GM18858 (cell line): ENCODE measurements around the gene CST4.
"Not testable (repeated sequence)": the region's sequence is repeated elsewhere in the genome, so short reads cannot be mapped to it uniquely, and the experiment has no call there.

Experiments
- ATAC-seq: cut with Tn5 transposase; IDR thresholded peaks from one replicate; pipeline ENCODE4 v1.9.1; 2021; ENCODE audit not compliant: unreplicated experiment

The CST4 gene

DNA sequence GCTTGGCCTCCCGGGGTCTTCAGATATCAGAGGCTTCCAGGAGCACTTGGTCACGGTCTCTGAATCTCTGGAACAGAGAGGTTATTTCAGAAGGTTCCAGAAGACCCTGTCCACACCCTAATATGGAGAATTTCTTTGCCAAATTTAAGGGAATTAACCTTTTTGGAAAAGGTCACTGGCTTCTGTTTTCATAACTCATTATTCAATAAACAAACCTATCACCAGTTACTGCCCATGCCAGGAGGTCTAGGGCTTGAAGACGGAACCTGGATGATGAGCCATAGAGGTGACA, 507 bp upstream of the CST4 start:
- no peak for ATAC-seq

DNA sequence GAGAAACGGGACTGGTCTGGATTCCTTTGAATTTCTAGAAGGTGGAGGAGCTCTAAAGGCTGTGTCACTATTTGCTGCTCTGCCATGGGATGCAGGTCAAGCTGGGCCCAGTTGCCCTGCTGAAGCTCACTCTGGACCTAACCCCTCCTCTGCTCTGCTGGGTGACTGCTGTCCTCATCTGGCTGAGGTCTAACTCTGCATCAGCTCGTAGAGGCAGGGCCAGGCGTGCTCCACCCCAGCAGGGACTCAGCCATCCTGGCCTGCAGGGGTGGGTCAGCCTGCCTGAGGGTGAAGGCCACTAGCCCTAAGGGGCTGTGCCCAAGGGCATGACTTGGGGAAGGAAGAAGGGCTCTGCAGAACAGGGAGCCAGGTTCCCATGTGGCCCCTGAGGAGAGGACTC, 852 bp downstream of the CST4 start:
- ATAC-seq: no peak

DNA sequence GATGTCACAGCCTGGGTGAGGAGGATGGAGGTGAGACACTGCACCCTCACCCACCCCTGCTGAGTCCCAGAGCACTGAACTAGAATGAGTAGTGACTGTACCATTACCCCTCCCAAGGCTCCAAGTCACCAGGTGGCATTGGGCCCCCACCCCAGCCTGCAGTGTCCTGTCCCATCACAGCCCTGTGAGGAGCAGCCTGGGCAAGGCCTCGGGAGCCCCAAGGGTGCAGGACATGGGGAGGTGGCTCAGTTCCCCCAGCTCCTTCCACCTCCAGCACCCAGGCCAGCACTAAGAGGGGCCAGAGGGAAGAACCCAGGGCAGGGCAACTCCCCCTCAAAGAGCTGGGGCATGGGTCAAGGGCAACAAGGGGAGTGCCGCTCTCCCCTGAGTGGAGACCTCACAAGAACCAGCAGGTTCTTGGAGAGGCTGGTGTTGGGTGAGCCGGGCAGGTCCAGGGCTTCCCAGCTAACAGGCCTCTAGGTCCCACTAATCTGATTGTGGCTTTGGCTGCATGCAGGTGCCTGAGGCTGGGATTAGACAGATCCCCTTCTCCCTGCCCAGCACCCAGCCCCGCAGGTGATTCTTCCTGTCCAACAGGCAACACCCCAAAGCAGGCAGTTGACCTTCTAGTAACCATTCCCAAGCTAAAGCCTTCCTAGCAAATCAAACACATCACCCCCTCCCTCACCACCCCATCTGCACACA, 2.6 kb downstream of the CST4 start:
- ATAC-seq: no peak

DNA sequence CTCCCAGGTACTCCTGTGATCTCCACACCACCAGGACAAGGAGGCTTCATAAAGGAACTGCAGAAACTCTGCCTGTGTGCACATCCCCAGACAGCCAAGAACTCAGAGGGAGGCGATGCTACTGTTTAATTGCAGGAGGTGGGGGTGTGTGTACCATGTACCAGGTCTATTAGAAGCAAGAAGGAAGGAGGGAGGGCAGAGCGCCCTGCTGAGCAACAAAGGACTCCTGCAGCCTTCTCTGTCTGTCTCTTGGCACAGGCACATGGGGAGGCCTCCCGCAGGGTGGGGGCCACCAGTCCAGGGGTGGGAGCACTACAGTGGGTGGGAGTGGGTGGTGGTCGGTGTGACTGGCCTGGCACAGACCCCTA, 3.3 kb downstream of the CST4 start:
- ATAC-seq: not testable (repeated sequence)

DNA sequence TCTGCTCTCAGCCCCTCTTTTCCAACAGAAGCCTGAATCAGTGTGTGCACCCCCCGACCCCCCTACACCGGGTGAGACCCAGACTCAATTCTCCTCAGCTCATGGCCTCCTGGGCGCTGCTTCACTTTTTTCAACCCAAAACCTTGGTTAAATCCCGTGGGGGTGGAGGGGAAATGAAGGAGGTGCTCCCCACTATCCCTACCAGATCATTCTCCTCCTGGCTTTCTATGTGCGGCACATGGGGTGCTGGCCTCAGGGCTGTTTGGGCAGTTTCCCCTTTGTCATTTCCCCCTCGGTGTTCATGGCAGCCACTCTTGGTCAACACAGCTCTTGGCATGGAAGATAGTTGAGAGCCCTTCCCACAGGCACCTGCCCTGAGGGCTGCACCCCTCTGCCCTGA, 4.6 kb downstream of the CST4 start:
- ATAC-seq: no peak

DNA sequence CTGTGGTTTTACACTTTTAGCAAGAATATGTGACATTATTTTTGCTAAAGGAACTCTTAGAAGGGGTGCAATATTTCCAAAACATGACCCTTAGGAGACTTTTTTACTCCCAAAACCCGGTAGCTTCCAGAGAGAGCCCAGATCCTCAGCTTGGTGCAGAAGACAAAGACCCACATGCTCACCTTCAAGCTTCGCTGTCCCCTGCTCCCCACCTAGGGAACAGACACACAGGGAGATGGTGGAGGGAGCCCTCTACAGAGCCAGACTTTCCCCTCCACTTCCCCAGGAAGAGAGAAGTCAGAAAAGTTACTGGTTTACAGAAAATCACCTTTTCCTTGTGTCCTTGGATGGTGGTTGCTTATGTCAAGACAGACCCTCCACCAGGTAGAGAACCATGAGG, 5.0 kb downstream of the CST4 start:
- ATAC-seq: no peak

DNA sequence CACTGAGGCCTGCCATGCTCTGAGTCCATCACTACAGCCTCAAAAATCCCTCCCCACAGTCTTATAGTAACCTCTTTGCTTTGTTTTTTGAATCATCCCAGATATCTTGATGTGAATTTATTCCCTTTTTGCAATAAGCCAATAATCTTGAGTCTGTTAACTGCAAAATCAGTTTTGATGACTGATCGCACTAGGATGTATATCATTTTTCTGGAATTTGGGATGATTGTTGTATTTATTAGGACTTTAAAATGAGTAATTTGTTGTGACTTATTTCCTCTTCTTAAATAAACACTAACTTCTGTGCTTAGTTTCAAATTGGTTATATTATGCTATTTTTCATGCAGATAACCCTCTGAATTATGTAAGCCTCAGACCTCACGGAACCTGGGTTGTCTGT, 5.6 kb downstream of the CST4 start:
- no peak for ATAC-seq

GRCh38 chr20:23680146-23680545, 8.7 kb downstream of the CST4 start:
- no peak for ATAC-seq

DNA sequence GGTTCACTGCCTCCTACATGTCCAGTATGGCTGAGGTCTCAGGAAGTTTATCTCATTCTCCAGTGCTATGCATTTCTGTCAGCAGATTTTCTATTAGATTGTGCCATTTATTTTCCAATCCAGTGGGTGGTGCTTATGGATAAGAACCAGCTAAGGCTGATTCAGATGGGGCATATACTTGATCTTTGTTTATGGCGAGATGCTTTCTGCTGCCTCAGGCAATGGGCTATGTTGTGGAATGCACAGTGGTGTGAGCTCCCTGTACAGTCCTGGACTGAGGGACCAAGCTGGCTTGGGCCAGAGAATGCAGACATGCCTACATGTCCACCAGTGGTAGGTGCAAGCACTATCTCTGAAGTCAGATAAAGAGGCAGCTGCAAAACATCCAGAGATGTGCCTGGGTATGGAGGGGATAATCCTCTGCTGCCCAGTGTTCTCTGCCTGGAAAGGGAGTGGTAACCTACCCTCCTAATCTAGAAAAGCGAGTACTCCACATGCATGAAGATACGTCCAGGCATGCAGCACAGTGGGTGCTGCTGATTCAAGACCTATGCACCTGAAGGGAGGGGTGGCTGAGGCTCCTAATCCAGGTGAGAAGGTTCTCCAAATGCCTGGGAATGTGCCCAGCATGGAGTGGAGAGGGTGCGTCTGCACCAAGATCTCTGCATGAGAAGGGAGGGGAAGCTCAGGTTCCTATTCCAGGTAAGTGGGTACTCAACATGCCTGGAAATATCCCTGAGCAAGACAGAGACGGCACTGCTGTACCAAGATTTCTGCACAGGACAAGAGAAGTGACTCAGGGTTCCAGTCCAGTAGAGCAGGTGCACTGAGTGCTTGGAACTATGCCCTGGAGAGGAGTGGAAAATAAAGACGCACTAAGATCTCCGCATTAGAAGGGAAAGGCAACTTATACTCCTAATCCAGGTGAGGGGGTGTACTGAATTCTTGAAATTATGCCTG, 9.4 kb downstream of the CST4 start:
- ATAC-seq: no peak

DNA sequence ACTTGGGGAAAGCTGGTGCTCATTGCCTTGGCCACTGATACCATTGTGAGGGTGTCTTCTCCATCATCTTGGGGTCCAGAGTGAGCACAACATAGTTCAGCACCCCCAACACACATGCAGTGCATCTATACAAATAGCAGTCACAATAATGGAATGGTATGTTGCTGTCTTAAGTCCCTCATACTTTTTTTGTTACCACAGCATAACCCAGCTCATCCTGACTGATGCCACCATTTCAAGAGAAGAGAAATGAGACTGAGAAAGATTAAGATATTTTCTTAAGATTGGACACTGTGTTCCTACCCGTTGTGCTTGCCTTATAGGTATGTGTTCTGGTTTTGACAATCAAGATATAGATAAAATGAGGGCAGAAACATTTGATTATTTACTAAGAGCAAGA, 15.6 kb downstream of the CST4 start:
- ATAC-seq: no peak

DNA sequence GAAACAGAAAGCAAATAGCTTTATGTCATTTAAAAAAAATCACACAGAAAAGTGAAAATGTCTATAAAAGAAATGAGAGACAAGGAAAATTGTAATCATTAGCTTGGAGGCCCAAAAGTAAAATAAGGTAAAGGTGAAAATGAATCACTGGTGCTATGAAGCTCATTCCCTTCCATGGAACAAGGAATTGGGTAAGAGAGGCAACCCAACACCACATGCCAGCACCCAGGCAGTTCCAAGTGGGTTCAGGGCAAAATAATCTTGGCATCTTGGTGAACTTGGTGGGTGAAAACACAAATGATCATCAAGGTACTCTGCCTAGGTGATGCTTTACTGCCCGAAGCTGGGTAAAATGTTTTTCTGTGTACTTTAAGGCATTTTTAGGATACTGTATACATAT, 16.7 kb downstream of the CST4 start:
- ATAC-seq: no peak

GRCh38 chr20:23671479-23671878, 17.4 kb downstream of the CST4 start:
- no peak for ATAC-seq

GRCh38 chr20:23670361-23670760, 18.5 kb downstream of the CST4 start:
- ATAC-seq: no peak

- ATAC-seq: no peak
These were observed 19.0 kb downstream of the CST4 start for GRCh38 chr20:23669866-23670265.

GRCh38 chr20:23669327-23669726, 19.5 kb downstream of the CST4 start:
- ATAC-seq: no peak

- ATAC-seq: no peak
These were observed 20.3 kb downstream of the CST4 start for GRCh38 chr20:23668477-23668951.

DNA sequence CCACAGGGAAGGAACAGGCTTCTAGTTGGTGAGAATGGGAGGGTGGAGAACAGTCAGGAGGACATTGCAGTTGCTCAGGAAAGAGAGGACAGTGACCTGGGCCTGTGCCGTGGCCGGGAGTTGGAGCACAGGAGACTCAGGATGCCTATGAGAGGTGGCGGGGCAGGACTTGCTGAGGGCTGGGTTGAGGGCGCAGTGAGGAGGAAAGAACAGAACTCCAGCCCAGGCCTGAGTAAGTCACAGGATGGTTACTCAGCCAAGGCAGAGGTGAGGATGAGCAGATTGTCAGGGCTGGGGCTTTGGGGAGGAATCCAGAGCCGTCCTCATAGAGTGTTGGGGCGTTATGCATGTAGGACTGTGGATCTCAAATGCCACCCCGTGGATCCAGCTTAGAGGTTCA, 21.2 kb downstream of the CST4 start:
- no peak for ATAC-seq

- no peak for ATAC-seq
These were observed 22.1 kb downstream of the CST4 start for GRCh38 chr20:23666698-23667097.

DNA sequence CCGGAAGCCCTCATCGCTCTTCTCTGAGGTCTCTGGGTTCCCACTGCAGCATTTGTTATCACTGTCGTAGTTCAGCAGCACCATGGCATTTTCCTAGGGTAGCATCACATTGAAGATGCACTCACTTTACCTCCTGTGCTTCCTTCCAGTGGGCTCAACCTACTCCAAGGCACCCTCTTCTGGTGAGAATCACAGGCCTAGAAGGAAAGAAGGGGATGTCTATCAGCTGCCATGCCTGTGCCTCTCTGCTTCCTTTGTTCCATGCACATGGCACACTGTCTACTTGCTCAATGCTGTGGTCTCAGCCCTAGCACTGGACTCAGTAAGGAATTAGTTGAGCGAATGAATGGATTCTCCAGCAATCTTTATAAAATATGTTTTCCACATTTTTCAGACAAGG, 22.6 kb downstream of the CST4 start:
- ATAC-seq: no peak

DNA sequence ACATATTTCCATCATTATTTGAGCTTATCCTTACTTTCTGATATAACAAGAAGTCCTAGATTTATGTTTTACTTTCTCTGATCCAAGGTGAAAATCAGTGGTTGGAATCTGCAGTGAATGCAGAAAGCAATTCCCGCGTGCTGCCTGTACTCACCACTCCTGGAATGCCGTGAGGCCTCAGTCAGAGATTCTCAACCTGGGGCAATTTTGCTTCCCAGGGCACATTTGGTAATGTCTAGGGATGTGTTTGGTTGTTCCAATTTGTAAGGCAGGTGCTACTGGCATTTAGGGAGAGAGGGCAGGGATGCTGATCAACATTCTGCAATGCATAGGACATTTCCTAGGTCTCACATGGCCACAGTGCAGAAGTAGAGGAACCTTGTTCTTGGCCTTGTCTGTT, 23.9 kb downstream of the CST4 start:
- ATAC-seq: no peak

DNA sequence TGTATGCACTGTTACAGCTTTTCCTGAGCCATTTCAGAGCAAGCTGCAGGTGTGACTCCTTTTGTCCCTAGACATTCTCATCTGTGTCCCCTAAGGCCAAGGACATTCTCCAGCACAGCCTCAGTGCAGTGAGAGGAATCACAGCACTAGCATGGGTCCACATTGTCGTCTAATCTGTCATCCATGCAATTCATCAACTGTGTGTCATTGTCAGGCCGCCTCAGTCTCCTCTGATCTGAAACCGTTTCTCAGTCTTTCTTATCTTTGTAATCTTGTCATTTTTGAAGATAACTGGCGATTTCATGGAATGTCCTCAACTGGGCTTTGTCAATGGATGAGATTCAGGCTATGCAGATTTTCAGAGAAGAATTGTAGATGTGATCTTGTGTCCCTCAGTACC, 24.8 kb downstream of the CST4 start:
- ATAC-seq: not testable (repeated sequence)

GRCh38 chr20:23663180-23663579, 25.7 kb downstream of the CST4 start:
- ATAC-seq: no peak
